Suprapubic skin (tissue), 4 donors: ENCODE results near the gene C2orf92. TPM values are rescaled to one million over a fixed set of nuclear protein-coding genes. Genes with fewer than 3 reads are reported as not detected.
"Not testable (repeated sequence)": the region's sequence is repeated elsewhere in the genome, so short reads cannot be mapped to it uniquely, and the experiment has no call there.

Experiments
- DNase-seq, 2 donors: peaks; one replicate each; pipeline ENCODE4 v3.0.0-alpha.2; 2019; ENCODE audit warnings: low spot score in 2 of 2
- H3K27ac ChIP-seq: fragments of 200-600 bp; sonication (generic); one replicate; pipeline ENCODE4 v1.5.1; 2019
- H3K27me3 ChIP-seq: fragments of 200-600 bp; sonication (generic); one replicate; pipeline ENCODE4 v1.5.1; 2019
- H3K36me3 ChIP-seq: fragments of 200-600 bp; sonication (generic); one replicate; pipeline ENCODE4 v1.5.1; 2019
- H3K4me1 ChIP-seq: fragments of 200-600 bp; sonication (generic); one replicate; pipeline ENCODE4 v1.5.1; 2019
- H3K4me3 ChIP-seq: fragments of 200-600 bp; sonication (generic); one replicate; pipeline ENCODE4 v1.5.1; 2019; ENCODE audit warnings: mild to moderate bottlenecking
- H3K9me3 ChIP-seq: fragments of 200-600 bp; sonication (generic); one replicate; pipeline ENCODE4 v1.5.1; 2019
- EP300 ChIP-seq: sonication (generic); formaldehyde crosslinking; IDR thresholded peaks from one replicate; pipeline ENCODE4 v1.6.1; 2017; ENCODE audit warnings: antibody characterized with exemption
- POLR2A ChIP-seq, 2 donors: fragments of 450-650 bp; IDR thresholded peaks; one replicate each; pipeline ENCODE4 v1.6.1; 2017; ENCODE audit warnings: antibody characterized with exemption in 2 of 2, mild to moderate bottlenecking in 2 of 2, moderate library complexity in 2 of 2
- POLR2AphosphoS5 ChIP-seq, 3 donors: sonication (generic); formaldehyde crosslinking; IDR thresholded peaks; one replicate each; pipeline ENCODE4 v1.6.1; 2017; ENCODE audit warnings: antibody characterized with exemption in 3 of 3
- WGBS: methylation state at CpG from one replicate; pipeline ENCODE4 v1.1.5; 2018; 5-methylcytosine and 5-hydroxymethylcytosine counted together
- total RNA-seq, 4 donors: library from RNA; depleted of rRNA; stranded (reverse); fragments of >200 nt; gene quantifications; one replicate each; pipeline ENCODE4 v1.1.0, GENCODE V29; 2016
- TF ChIP-seq, protein P1 (sequence below), 2 donors: fragments of 200-600 bp in 1 of 2; fragments of 450-650 bp in 1 of 2; sonication (generic) in 1 of 2; IDR thresholded peaks; one replicate each; pipeline ENCODE4 v1.5.1; 2016 to 2019; ENCODE audit warnings: antibody characterized with exemption in 2 of 2, mild to moderate bottlenecking in 1 of 2, moderate library complexity in 1 of 2

Gene C2orf92
- total RNA-seq, 4 donors from 2014 or later, result 4.5 to 45.7 (median 14.7) TPM

DNA sequence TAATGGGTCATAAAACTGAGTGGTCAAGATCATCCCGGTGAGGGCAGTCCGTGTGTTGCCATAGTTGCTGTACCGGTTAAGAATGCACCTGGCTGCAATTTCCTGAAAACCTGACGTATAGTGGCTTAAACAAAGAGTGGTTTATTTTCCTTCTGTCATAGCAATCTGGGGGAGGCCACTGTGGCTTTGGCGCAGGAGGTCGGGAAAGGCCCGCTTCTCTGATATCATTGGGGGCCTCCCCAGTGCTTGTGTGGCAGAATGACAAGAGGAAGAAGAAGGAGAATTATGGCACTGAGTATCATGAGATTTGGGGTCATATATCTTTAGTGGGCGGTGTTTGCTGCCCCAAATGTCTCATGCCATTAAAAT is 4.4 kb downstream of the C2orf92 start:
- TF ChIP-seq EP300, result no peak
- no peak for TF ChIP-seq POLR2A (IDR thresholded peaks at IDR 0.05)
- TF ChIP-seq, protein P1, sequence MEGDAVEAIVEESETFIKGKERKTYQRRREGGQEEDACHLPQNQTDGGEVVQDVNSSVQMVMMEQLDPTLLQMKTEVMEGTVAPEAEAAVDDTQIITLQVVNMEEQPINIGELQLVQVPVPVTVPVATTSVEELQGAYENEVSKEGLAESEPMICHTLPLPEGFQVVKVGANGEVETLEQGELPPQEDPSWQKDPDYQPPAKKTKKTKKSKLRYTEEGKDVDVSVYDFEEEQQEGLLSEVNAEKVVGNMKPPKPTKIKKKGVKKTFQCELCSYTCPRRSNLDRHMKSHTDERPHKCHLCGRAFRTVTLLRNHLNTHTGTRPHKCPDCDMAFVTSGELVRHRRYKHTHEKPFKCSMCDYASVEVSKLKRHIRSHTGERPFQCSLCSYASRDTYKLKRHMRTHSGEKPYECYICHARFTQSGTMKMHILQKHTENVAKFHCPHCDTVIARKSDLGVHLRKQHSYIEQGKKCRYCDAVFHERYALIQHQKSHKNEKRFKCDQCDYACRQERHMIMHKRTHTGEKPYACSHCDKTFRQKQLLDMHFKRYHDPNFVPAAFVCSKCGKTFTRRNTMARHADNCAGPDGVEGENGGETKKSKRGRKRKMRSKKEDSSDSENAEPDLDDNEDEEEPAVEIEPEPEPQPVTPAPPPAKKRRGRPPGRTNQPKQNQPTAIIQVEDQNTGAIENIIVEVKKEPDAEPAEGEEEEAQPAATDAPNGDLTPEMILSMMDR (IDR thresholded peaks at IDR 0.05), result no peak
- no peak for TF ChIP-seq POLR2AphosphoS5 (IDR thresholded peaks at IDR 0.05)
- H3K27ac ChIP-seq, result no peak overlapping the region
- no peaks in the 10 kb centered on the region for H3K27me3 ChIP-seq
- no peaks in the 10 kb centered on the region for H3K4me1 ChIP-seq
- no peaks in the 10 kb centered on the region for H3K36me3 ChIP-seq
- WGBS, result 72% methylated on average over 8 of the region's 8 CpGs
- H3K4me3 ChIP-seq, result no peak overlapping the region
- no peak for DNase-seq
- H3K9me3 ChIP-seq, result no peaks in the 10 kb centered on the region

DNA sequence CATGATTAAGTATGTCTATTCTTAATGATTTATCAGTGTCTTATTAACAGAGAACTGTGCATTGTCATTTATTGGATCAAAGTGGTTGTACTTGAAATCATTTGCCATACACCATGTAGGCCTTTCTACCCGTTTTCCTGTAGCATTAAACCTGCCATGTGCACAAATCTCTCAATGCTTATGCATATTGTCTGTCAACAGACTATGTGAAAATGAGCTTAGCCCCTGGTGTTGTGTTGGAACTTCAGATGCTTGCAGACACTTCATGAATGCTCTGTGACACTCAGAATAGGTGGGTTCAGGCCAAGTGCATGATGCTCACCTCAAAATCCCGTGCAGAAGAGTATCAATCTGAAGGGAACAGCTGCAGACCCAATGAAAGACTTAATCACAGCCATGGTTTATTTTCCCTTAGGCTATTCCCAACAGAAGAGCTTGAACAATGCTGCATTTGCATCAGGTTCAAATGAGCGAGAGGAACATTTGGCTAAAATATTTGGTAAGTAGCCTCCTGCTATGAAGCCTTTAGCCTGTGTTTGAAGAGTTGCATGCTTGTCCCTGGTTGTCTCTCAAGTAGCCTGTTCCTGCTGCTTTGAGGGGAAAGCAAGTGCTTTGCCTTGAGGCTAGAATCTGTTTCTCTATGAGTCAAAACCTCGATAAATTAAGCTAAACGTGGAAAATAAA is 6.1 kb downstream of the C2orf92 start:
- no peak for DNase-seq
- H3K36me3 ChIP-seq, result no peaks in the 10 kb centered on the region
- 76% methylated on average over 5 of the region's 5 CpGs for WGBS
- no peak overlapping the region for H3K27ac ChIP-seq
- H3K4me1 ChIP-seq, result no peaks in the 10 kb centered on the region
- H3K4me3 ChIP-seq, result no peak overlapping the region
- TF ChIP-seq EP300 (no peak), POLR2A (IDR thresholded peaks at IDR 0.05) (no peak), POLR2AphosphoS5 (IDR thresholded peaks at IDR 0.05) (no peak)
- TF ChIP-seq, protein P1 (IDR thresholded peaks at IDR 0.05), result no peak
- no peaks in the 10 kb centered on the region for H3K27me3 ChIP-seq
- H3K9me3 ChIP-seq, result no peaks in the 10 kb centered on the region

DNA sequence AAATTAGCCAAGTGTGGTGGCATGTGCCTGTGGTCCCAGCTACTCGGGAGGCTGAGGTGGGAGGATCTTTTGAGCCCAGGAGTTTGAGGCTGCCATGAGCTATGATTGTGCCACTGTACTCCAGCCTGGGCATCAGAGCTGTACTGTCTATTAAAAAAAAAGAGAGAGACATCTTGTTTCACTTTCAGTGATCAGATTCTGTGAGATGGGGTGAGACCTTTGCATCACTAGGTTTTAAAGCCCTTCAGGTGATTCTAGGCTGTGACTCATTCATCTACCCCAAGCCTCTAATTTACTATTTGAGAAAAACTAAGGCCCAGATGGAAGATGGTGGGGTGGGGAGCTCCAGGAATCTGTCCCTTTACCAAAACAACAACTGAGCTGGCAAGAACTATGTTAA is 7.1 kb downstream of the C2orf92 start:
- H3K36me3 ChIP-seq, result no peaks in the 10 kb centered on the region

DNA sequence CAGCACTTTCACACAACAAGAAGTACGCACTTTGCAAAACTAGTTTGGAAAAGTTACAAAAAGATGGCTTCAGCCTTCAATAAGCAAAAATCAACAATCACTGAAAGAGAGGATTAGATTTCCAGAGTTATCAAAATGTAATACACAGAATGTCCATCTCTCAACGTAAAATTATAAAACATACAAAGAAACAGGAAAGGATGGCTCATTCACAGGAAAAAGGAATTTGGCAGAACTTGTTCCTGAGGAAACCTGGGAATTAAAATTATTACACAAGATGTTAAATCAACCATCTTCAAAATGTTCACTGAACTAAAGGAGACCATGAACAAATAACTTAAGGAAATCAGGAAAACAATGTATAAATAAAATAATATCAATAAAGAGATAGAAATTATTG is 8.0 kb downstream of the C2orf92 start:
- no peak overlapping the region for H3K27ac ChIP-seq
- no peak for DNase-seq
- no peak for TF ChIP-seq POLR2A (IDR thresholded peaks at IDR 0.05)
- no peak for TF ChIP-seq EP300
- TF ChIP-seq POLR2AphosphoS5 (IDR thresholded peaks at IDR 0.05), result no peak
- TF ChIP-seq, protein P1 (IDR thresholded peaks at IDR 0.05), result no peak
- H3K9me3 ChIP-seq, result no peaks in the 10 kb centered on the region
- WGBS, result 95% methylated on average over 2 of the region's 2 CpGs
- no peaks in the 10 kb centered on the region for H3K36me3 ChIP-seq
- H3K27me3 ChIP-seq, result no peaks in the 10 kb centered on the region
- H3K4me1 ChIP-seq, result no peaks in the 10 kb centered on the region
- no peak overlapping the region for H3K4me3 ChIP-seq

More for the DNA sequence above, 7.1 kb downstream of the C2orf92 start:
- DNase-seq, result no peak
- no peaks in the 10 kb centered on the region for H3K4me1 ChIP-seq
- no peaks in the 10 kb centered on the region for H3K9me3 ChIP-seq
- TF ChIP-seq EP300 (no peak), POLR2A (IDR thresholded peaks at IDR 0.05) (no peak), POLR2AphosphoS5 (IDR thresholded peaks at IDR 0.05) (no peak)
- TF ChIP-seq, protein P1 (IDR thresholded peaks at IDR 0.05), result no peak
- no peaks in the 10 kb centered on the region for H3K27me3 ChIP-seq
- H3K4me3 ChIP-seq, result no peak overlapping the region
- H3K27ac ChIP-seq, result no peak overlapping the region
- WGBS, result 90% methylated on average over 1 of the region's 1 CpG

DNA sequence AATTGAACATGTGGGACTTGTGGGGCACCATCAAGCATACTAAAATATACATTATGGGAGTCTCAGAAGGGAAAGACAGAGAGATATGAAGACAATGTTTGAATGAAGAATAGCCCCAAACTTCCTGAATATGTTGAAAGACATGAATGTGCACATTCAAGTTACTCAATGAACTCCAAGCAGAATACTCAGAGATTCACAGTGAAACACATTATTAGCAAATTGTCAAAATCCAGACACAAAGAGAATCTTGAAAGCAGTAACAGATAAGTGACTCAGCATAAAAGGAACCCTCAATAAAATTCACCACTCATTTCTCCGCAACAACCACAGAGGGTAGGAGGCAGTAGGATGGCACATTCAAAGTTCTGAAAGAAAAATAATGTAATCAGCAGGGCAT is 8.8 kb downstream of the C2orf92 start:
- H3K4me3 ChIP-seq, result no peak overlapping the region
- no peak for DNase-seq
- WGBS, result 100% methylated on average over 1 of the region's 1 CpG

DNA sequence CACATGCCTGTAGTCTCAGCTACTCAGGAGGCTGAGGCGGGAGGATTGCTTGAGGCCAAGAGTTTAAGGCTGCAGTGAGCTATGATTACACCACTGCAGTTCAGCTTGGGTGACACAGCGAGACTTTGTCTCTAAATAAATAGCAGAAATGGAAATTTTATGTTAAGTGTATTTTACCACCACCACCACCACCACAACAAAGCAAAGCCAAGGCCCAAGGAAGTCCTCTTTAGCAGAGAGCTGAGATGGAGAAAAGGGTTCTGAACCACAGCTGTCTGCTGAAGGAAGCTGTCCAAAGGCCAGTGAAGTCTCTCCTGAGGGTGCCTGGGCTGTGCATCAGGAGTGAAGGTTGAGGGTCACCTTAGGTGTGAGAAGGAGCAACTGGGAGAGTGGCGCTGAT is 17.7 kb downstream of the C2orf92 start:
- not testable (repeated sequence) for H3K4me3 ChIP-seq, H3K9me3 ChIP-seq, H3K4me1 ChIP-seq, H3K27ac ChIP-seq, DNase-seq, H3K27me3 ChIP-seq, H3K36me3 ChIP-seq
- 88% methylated on average over 2 of the region's 3 CpGs for WGBS

More for the DNA sequence above, 8.8 kb downstream of the C2orf92 start:
- Histone ChIP-seq H3K27me3 (no peaks in the 10 kb centered on the region), H3K9me3 (no peaks in the 10 kb centered on the region), H3K36me3 (no peaks in the 10 kb centered on the region), H3K27ac (no peak overlapping the region), H3K4me1 (no peaks in the 10 kb centered on the region)
- TF ChIP-seq POLR2AphosphoS5 (IDR thresholded peaks at IDR 0.05) (no peak), POLR2A (IDR thresholded peaks at IDR 0.05) (no peak), EP300 (no peak)
- TF ChIP-seq, protein P1 (IDR thresholded peaks at IDR 0.05), result no peak
